Prostate gland (tissue), 2 donors: ENCODE results near the gene RAD21L1. TPM values are rescaled to one million over a fixed set of nuclear protein-coding genes. Genes with fewer than 3 reads are reported as not detected.

Source experiments
- DNase-seq: peaks from one replicate; pipeline ENCODE4 v3.0.0-alpha.2; 2019; ENCODE audit warnings: low spot score
- H3K27ac ChIP-seq, 2 donors: fragments of 200-600 bp; sonication (generic); 2 replicates each; pipeline ENCODE4 v1.5.1; 2017 to 2019
- H3K27me3 ChIP-seq: fragments of 200-600 bp; sonication (generic); replicated peaks from 2 replicates; pipeline ENCODE4 v1.5.1; 2019; ENCODE audit not compliant: insufficient read depth
- H3K36me3 ChIP-seq, 2 donors: fragments of 200-600 bp; sonication (generic); 1 replicate in 1 of 2; 2 replicates in 1 of 2; pipeline versions ENCODE4 v1.5.1 to v1.8.1; 2017 to 2019
- H3K4me1 ChIP-seq: fragments of 200-600 bp; sonication (generic); replicated peaks from 2 replicates; pipeline ENCODE4 v1.5.1; 2019
- H3K4me3 ChIP-seq, 2 donors: fragments of 200-600 bp; sonication (generic); 2 replicates each; pipeline ENCODE4 v1.5.1; 2017 to 2019
- H3K9me3 ChIP-seq: fragments of 200-600 bp; sonication (generic); 2 replicates; pipeline ENCODE4 v1.5.1; 2017
- POLR2A ChIP-seq: fragments of 450-650 bp; IDR thresholded peaks from one replicate; pipeline ENCODE4 v1.6.1; 2016; ENCODE audit warnings: antibody characterized with exemption, mild to moderate bottlenecking
- POLR2AphosphoS5 ChIP-seq: sonication (generic); formaldehyde crosslinking; IDR thresholded peaks from one replicate; pipeline ENCODE4 v1.6.1; 2017; ENCODE audit warnings: antibody characterized with exemption
- WGBS: methylation state at CpG from one replicate; pipeline ENCODE4 v1.1.5; 2018; 5-methylcytosine and 5-hydroxymethylcytosine counted together
- intact Hi-C: fragments of 100-400 bp; cut with DNase I; formaldehyde crosslinking; loops from one replicate; pipeline ENCODE4 v1.14.2; 2022
- total RNA-seq, 2 donors: library from RNA; depleted of rRNA; stranded (reverse); fragments of >200 nt; gene quantifications; one replicate each; pipeline ENCODE4 v1.1.0, GENCODE V29; 2016
- TF ChIP-seq, protein P1 (sequence below), 4 experiments: fragments of 200-600 bp in 2 of 4; fragments of 450-650 bp in 2 of 4; sonication (generic) in 2 of 4; IDR thresholded peaks; 1 replicate in 3 of 4; 2 replicates in 1 of 4; pipeline ENCODE4 v1.5.1; 2016 to 2019; ENCODE audit warnings: antibody characterized with exemption in 4 of 4, mild to moderate bottlenecking in 2 of 4, moderate library complexity in 2 of 4

RAD21L1 gene
- total RNA-seq, 2 donors from 2014 or later = 3.0 TPM; not detected in 1

DNA sequence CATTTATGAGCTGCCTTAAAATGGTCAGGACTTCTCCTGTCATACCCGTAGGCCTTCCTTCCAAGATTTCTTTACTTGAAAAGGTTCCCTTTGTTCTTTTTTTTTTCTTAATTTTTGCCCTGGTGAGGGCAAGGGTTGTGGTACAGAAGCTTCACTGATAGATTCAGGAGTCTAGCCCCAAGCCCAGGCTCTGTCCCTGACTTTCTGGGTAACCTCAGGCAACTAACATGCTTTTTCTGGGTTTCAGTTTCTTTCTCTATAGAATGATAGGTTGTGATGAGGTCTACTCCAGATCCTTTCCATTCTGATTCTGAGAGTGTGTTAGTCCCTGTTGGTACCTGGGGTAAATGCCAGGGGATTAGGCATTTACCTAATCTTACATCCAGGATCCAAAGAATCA is 61.5 kb downstream of the RAD21L1 start:
- H3K36me3 ChIP-seq = no peaks in the 10 kb centered on the region
- TF ChIP-seq POLR2AphosphoS5 (no peak), POLR2A (no peak)
- TF ChIP-seq, protein P1, sequence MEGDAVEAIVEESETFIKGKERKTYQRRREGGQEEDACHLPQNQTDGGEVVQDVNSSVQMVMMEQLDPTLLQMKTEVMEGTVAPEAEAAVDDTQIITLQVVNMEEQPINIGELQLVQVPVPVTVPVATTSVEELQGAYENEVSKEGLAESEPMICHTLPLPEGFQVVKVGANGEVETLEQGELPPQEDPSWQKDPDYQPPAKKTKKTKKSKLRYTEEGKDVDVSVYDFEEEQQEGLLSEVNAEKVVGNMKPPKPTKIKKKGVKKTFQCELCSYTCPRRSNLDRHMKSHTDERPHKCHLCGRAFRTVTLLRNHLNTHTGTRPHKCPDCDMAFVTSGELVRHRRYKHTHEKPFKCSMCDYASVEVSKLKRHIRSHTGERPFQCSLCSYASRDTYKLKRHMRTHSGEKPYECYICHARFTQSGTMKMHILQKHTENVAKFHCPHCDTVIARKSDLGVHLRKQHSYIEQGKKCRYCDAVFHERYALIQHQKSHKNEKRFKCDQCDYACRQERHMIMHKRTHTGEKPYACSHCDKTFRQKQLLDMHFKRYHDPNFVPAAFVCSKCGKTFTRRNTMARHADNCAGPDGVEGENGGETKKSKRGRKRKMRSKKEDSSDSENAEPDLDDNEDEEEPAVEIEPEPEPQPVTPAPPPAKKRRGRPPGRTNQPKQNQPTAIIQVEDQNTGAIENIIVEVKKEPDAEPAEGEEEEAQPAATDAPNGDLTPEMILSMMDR (IDR thresholded peaks at IDR 0.05) = no peak
- intact Hi-C loops = no loop called here
- H3K4me1 ChIP-seq = peaks cover 3% of the 10 kb centered on the region
- H3K27me3 ChIP-seq = no peaks in the 10 kb centered on the region
- no peak for DNase-seq
- no peak overlapping the region for H3K4me3 ChIP-seq
- no peak overlapping the region for H3K27ac ChIP-seq
- 41% methylated on average over 1 of the region's 1 CpG for WGBS
- H3K9me3 ChIP-seq = no peaks in the 10 kb centered on the region

DNA sequence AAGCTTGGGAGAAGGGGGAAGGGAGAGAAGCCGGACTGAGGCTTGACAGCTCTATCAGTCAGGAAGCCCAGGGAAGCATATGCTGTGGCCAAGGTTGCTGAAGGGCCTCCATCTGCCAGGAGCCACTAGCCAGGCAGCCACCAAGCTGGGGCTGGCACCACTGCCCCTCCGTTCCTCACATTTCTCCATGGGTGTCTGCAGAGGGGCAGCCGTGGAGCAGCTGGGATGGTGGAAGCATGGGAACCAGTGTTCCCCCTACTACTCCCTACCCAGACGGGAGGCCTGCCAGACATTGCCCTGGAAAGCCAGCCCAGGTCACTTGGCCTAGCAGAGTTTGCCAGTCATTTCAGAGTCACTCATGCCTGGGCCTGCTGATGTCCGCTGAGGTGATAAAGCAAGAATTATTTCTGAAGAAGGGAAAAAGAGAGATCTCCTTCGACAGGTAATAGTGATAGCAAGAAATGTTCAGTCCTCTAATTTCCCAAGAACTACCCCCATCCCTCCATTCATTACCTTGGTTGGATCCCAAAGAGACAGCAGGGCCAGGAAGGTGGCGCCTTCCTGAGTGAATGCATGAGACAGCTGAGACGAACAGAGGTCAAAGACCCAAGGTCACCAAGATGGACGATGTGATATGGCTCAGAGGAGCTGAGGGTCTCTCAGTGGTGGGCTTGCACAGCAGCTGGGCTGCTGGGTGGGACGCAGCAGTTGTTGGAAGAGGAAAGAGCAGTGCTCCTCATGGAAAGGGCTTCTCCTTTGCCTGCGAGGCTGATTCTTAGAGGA is 62.1 kb downstream of the RAD21L1 start:
- Histone ChIP-seq H3K4me3 (no peak overlapping the region), H3K4me1 (peaks cover 3% of the 10 kb centered on the region), H3K27ac (no peak overlapping the region), H3K36me3 (no peaks in the 10 kb centered on the region), H3K27me3 (no peaks in the 10 kb centered on the region), H3K9me3 (no peaks in the 10 kb centered on the region)
- intact Hi-C loops = no loop called here
- no peak for DNase-seq
- 85% methylated on average over 11 of the region's 11 CpGs for WGBS
- TF ChIP-seq POLR2A (no peak), POLR2AphosphoS5 (no peak)
- TF ChIP-seq, protein P1 (IDR thresholded peaks at IDR 0.05) = no peak

DNA sequence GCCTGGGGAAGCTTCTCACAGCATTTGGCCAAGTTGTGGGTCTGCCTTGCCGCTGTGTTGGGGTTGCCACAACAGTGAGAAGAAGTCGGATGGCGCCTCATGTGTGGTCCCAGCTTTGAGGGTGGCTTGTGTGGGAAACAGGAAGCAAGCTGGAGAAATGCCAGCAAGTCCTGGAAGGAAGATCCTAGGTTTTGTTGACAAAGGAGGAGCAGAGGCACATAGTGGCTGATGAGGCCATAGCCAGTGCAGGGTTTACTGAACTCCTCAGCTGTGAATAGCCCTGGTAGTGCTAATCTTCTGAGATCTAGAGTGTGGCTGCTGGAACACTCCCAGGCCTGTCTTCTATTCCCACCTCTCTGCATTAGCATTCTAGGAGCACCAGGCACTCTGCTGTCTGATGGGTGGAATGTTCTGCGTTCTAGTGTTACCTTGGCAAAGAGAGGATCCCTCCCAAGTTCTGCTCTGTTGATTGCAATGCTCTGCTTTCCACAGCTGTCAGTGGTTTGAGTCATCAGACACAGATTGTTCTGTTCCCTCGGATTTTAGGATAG is 65.4 kb downstream of the RAD21L1 start:
- Histone ChIP-seq H3K4me3 (no peak overlapping the region), H3K27me3 (no peaks in the 10 kb centered on the region), H3K27ac (no peak overlapping the region), H3K9me3 (no peaks in the 10 kb centered on the region), H3K36me3 (no peaks in the 10 kb centered on the region), H3K4me1 (no peaks in the 10 kb centered on the region)
- no peak for DNase-seq
- TF ChIP-seq POLR2AphosphoS5 (no peak), POLR2A (no peak)
- TF ChIP-seq, protein P1 (IDR thresholded peaks at IDR 0.05) = no peak
- intact Hi-C loops = no loop called here
- 59% methylated on average over 5 of the region's 5 CpGs for WGBS

DNA sequence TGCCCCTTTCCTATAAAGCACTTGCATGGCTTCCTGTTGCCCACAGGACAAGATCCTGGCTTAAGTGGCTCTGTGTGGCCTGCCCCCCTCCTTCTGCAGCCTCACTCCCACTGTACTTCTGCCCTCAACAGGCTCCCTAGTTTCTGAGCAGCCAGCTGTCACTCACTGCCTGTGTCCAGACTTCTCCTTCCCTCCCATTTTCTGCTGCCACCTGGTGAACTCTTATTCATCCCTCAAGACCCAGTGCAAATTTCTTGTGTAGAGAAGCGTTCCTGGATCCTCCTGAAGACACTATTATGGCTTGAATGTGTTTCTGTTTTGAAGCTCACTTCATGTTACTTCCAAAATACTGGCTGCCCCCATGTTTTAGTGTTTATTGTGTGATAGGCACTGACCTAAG is 66.8 kb downstream of the RAD21L1 start:
- Histone ChIP-seq H3K27ac (no peak overlapping the region), H3K9me3 (no peaks in the 10 kb centered on the region), H3K4me3 (no peak overlapping the region), H3K27me3 (no peaks in the 10 kb centered on the region), H3K36me3 (no peaks in the 10 kb centered on the region), H3K4me1 (no peaks in the 10 kb centered on the region)
- intact Hi-C loops = no loop called here
- no peak for DNase-seq
- no peak for TF ChIP-seq POLR2AphosphoS5
- TF ChIP-seq POLR2A = no peak
- TF ChIP-seq, protein P1 (IDR thresholded peaks at IDR 0.05) = no peak
- WGBS = 94% methylated on average over 1 of the region's 1 CpG
